Measurements from ENCODE around the gene TIGD3.

DNA sequence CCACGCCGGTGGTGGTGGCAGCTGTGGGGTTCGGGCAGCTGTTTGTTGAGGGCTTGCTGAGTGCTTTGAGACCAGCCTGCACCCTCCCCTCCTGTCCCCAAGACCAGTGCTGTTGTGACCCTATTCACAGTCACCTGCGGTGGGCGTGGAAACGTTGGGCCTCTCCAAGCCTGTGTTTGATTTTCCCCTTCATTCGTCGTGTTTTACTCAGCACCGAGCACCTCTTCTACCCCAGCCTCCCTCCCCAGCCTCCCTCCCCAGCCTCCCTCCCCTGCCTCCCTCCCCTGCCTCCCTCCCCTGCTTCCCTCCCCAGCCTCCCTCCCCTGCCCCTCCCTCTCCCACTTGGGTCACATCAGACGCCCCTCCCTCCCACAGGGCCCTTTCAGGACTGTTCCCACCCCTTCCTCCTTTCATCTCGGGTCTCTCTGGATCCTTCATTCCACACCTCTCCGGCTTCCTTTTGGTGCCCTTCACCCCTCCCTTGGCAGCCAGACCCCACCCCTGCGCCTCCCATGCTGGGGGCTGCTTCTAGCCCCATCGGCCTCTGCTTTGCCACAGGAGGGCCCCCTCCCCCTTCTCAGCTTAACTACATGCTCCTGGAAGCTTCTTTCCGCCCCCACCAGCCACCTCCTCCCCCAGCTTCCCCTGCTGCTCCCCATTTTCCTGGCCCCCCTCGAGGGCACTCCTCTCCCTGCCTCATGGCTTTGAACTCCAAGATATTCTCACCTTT is 46.7 kb downstream of the TIGD3 start:
- no peak for TF ChIP-seq POLR2A (IDR thresholded peaks at IDR 0.05)
- TF ChIP-seq, protein P1, sequence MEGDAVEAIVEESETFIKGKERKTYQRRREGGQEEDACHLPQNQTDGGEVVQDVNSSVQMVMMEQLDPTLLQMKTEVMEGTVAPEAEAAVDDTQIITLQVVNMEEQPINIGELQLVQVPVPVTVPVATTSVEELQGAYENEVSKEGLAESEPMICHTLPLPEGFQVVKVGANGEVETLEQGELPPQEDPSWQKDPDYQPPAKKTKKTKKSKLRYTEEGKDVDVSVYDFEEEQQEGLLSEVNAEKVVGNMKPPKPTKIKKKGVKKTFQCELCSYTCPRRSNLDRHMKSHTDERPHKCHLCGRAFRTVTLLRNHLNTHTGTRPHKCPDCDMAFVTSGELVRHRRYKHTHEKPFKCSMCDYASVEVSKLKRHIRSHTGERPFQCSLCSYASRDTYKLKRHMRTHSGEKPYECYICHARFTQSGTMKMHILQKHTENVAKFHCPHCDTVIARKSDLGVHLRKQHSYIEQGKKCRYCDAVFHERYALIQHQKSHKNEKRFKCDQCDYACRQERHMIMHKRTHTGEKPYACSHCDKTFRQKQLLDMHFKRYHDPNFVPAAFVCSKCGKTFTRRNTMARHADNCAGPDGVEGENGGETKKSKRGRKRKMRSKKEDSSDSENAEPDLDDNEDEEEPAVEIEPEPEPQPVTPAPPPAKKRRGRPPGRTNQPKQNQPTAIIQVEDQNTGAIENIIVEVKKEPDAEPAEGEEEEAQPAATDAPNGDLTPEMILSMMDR (IDR thresholded peaks at IDR 0.05): no peak

Data from gastroesophageal sphincter (tissue), 3 donors.